GM12872 (cell line): ENCODE measurements around the gene THEMIS.

Experiments
- CTCF ChIP-seq: IDR thresholded peaks from 3 replicates; pipeline ENCODE4 v1.5.1; 2011; ENCODE audit warnings: low read depth, mild to moderate bottlenecking, low read length, moderate library complexity; ENCODE audit not compliant: insufficient read depth

Gene THEMIS

DNA sequence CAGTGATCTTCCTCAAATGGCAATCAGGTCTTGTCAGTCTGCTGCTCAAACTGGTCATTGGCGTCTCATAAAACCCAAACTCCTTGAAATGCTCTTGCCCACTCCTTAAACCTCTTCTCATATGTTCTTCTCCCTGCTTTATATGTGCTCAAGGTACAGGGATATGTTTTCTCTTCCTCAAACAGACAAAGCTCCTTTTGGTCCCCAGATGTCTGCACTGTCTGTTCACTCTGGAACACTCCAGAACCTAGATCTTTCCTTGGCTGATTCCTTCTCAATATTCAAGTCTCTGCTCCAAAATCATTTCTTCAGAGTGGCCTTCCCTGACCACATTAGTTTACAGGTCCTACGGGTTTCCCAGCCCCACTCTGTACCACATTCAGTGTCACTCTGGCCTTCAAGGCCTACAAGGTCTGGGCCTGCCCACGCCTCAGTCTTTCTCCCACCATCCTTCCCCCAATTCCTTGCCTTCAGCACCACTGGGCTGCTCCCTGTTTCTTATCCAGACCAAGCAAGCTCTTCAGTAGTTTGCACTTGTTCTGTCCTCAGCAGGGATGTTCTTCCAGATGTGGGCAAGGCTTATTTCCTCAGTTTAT lies 9.0 kb downstream of the THEMIS start:
- TF ChIP-seq CTCF: no peak

DNA sequence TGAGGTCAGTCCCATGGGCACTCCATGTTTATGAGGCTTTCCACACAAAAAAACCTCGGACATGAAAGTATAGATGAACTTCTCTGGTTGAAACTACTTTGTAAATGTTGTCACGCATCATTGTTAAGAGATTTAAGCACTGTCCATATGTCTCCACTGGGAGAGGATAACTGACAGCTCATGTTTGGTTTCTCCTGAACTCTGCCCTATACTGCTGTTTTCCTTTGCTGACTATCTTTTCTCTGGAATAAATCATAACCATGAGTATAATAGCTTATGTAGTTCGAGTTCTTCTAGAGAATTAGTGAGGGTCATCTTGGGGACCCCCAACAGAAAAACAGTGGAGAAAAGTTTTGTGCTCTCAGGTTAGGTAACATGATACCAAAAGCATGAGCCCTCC lies 14.3 kb downstream of the THEMIS start:
- no peak for TF ChIP-seq CTCF

DNA sequence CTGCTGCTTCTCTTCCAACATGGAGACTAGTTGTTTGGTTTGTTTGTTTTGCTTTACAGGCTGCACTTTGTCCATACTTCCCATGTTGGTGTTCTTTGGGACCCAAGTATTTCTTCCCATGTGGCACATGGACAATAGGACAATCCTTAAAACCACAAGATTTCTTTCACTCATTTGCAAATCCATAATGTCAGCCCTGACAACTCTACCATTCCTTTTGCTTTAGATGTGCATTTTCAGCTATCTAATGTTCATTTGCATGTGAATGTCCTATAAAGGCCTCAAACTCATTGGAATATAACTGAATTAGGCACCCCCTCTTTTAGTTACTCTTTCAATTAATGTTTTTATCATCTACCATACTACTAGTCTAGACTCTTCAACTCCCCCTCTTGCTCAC lies 16.7 kb downstream of the THEMIS start:
- TF ChIP-seq CTCF: no peak

- no peak for TF ChIP-seq CTCF
Measured at GRCh38 chr6:127880429-127880828, 20.4 kb downstream of the THEMIS start.

- no peak for TF ChIP-seq CTCF
Measured at GRCh38 chr6:127879685-127880084, 21.2 kb downstream of the THEMIS start.

DNA sequence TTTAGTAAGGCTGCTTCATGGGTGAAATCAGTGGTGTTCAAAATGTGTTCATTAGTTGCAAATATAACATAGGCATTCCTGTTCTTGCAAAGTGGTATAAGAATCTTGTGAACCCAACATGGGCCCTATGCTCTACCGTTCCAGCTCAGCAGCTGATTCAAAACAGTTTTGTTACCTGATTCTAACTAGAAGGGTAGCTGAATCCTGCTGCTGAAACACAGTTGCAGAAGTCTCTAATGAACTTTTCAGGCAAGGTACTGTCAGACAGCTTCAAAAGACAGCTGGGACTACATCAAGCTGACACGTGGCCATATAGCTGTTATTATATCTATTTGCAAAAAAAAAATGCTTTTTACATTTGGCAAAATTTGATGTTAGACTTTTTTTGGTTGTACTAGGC lies 22.7 kb downstream of the THEMIS start:
- no peak for TF ChIP-seq CTCF

- no peak for TF ChIP-seq CTCF
Measured at GRCh38 chr6:127877231-127877630, 23.6 kb downstream of the THEMIS start.
